Panc1 (cell line): ENCODE measurements around the gene GREM1. TPM values are rescaled to one million over a fixed set of nuclear protein-coding genes. Genes with fewer than 3 reads are reported as not detected.
A peak's percentile ranks its signal among the peaks of the same experiment; 100 is the strongest.

Source experiments
- ATAC-seq: fragments of 200-7000 bp; cut with Tn5 transposase; 2 replicates; pipeline ENCODE4 v1.9.1; 2020; ENCODE audit warnings: mild to moderate bottlenecking, moderate library complexity
- BruUV-seq: library from RNA; stranded (reverse); fragments of 400-500 nt; replicated peaks from 2 replicates; lab custom pipeline; 2021; lab: Mats Ljungman, UMichigan
- CTCF ChIA-PET: fragments of 300-600 bp; sonication (Branson Sonifier 250); formaldehyde crosslinking; loops from one replicate; lab custom pipeline; 2022; ENCODE audit warnings: antibody characterized with exemption; lab: Charles Lee
- POLR2A ChIA-PET: fragments of 300-600 bp; sonication (Branson Sonifier 250); formaldehyde crosslinking; loops from one replicate; lab custom pipeline; 2022; ENCODE audit warnings: antibody characterized with exemption; lab: Charles Lee
- DNase-seq: peaks from one replicate; pipeline ENCODE4 v3.0.0-alpha.2; 2010; ENCODE audit warnings: low read depth, low spot score
- H3K27ac ChIP-seq: 2 replicates; pipeline ENCODE4 v1.5.1; 2011; ENCODE audit warnings: mild to moderate bottlenecking, low read length, inconsistent platforms
- H3K27me3 ChIP-seq: fragments of 200-500 bp; sonication (Bioruptor generic); 2 replicates; pipeline ENCODE4 v1.6.0; 2014; ENCODE audit warnings: low read length, inconsistent platforms; ENCODE audit not compliant: control insufficient read depth, insufficient read depth
- H3K36me3 ChIP-seq: fragments of 200-500 bp; sonication (Bioruptor generic); 2 replicates; pipeline ENCODE4 v1.5.1; 2014; ENCODE audit warnings: inconsistent platforms, mild to moderate bottlenecking, low read length, moderate library complexity; ENCODE audit not compliant: control insufficient read depth, insufficient read depth
- H3K4me1 ChIP-seq: 2 replicates; pipeline ENCODE4 v1.5.1; 2011; ENCODE audit warnings: inconsistent platforms, mild to moderate bottlenecking, low read length, moderate library complexity; ENCODE audit not compliant: control insufficient read depth, insufficient read depth
- H3K4me3 ChIP-seq, 2 experiments: 2 replicates each; pipeline ENCODE4 v1.5.1; 2011 to 2012; ENCODE audit warnings: low read depth in 2 of 2, low read length in 2 of 2, mild to moderate bottlenecking in 2 of 2, inconsistent platforms in 1 of 2, moderate library complexity in 1 of 2
- H3K9me3 ChIP-seq: fragments of 200-500 bp; sonication (Bioruptor generic); 2 replicates; pipeline ENCODE4 v1.5.1; 2014; ENCODE audit warnings: low read depth, mild to moderate bottlenecking, inconsistent platforms, low read length, moderate library complexity; ENCODE audit not compliant: control insufficient read depth, insufficient read depth
- CTCF ChIP-seq: fragments of 450-650 bp; IDR thresholded peaks from 2 replicates; pipeline ENCODE4 v1.5.1; 2017; ENCODE audit warnings: mild to moderate bottlenecking
- POLR2AphosphoS5 ChIP-seq: IDR thresholded peaks from 2 replicates; pipeline ENCODE4 v1.6.1; 2012; ENCODE audit warnings: mild to moderate bottlenecking, low read depth, low read length, moderate library complexity
- REST ChIP-seq, 2 experiments: IDR thresholded peaks; 2 replicates each; pipeline ENCODE4 v1.6.1; 2011 to 2012; ENCODE audit warnings: low read depth in 2 of 2, control low read depth in 1 of 2, low read length in 1 of 2, mild to moderate bottlenecking in 1 of 2, moderate library complexity in 1 of 2; ENCODE audit not compliant: insufficient read depth in 1 of 2
- SIN3A ChIP-seq: IDR thresholded peaks from 2 replicates; pipeline ENCODE4 v1.6.1; 2012; ENCODE audit warnings: low read depth, mild to moderate bottlenecking, low read length, moderate library complexity, borderline replicate concordance; ENCODE audit not compliant: insufficient read depth
- TCF7L2 ChIP-seq: IDR thresholded peaks from 2 replicates; pipeline ENCODE4 v1.6.1; 2011; ENCODE audit warnings: mild to moderate bottlenecking, low read depth, low read length, inconsistent platforms
- in situ Hi-C: cut with HindIII; loops from 2 replicates; pipeline ENCODE4 v1.10.0; 2016; ENCODE audit warnings: low sequenced_read_pairs, low pct_unique_long_range_greater_than_20kb
- intact Hi-C: fragments of 100-400 bp; cut with micrococcal nuclease; formaldehyde crosslinking; loops from one replicate; pipeline ENCODE4 v1.10.0; 2022; ENCODE audit not compliant: unreplicated experiment
- total RNA-seq: library from RNA; stranded (reverse); gene quantifications from one replicate; pipeline ENCODE4 v1.2.1, GENCODE V29; 2021; ENCODE audit not compliant: unreplicated experiment

GREM1 gene
- total RNA-seq, 1 experiment from 2014 or later: 0.41 TPM

- no peak overlapping the region for H3K27ac ChIP-seq
- no peaks in the 10 kb centered on the region for H3K9me3 ChIP-seq
- H3K4me1 ChIP-seq: no peaks in the 10 kb centered on the region
- POLR2A ChIA-PET: no interaction called here
- ATAC-seq (no peak), DNase-seq (no peak)
- no peaks in the 10 kb centered on the region for H3K36me3 ChIP-seq
- in situ Hi-C loops: no loop called here
- no TSS peak for BruUV-seq
- TF ChIP-seq CTCF (no peak), SIN3A (no peak), POLR2AphosphoS5 (no peak), TCF7L2 (no peak), REST (IDR thresholded peaks at IDR 0.05; ENCODE audit: insufficient read depth in 1 of 2, low read depth in 2 of 2, low read length in 1 of 2) (no peak)
- H3K27me3 ChIP-seq: no peaks in the 10 kb centered on the region
- CTCF ChIA-PET: no interaction called here
- intact Hi-C loops: no loop called here
- H3K4me3 ChIP-seq: no peak overlapping the region
Measured at GRCh38 chr15:32687556-32687955, 30.2 kb upstream of the GREM1 start.

- in situ Hi-C loops: no loop called here
- no peak overlapping the region for H3K27ac ChIP-seq
- no peaks in the 10 kb centered on the region for H3K36me3 ChIP-seq
- DNase-seq (peak; percentile 28), ATAC-seq (no peak)
- CTCF ChIA-PET: no interaction called here
- no peaks in the 10 kb centered on the region for H3K27me3 ChIP-seq
- POLR2A ChIA-PET: no interaction called here
- TF ChIP-seq TCF7L2: no peak
- intact Hi-C loops: no loop called here
- H3K4me1 ChIP-seq: no peaks in the 10 kb centered on the region
- BruUV-seq: no TSS peak
- no peaks in the 10 kb centered on the region for H3K9me3 ChIP-seq
- no peak overlapping the region for H3K4me3 ChIP-seq
Measured at GRCh38 chr15:32688151-32688639, 29.6 kb upstream of the GREM1 start.

DNA sequence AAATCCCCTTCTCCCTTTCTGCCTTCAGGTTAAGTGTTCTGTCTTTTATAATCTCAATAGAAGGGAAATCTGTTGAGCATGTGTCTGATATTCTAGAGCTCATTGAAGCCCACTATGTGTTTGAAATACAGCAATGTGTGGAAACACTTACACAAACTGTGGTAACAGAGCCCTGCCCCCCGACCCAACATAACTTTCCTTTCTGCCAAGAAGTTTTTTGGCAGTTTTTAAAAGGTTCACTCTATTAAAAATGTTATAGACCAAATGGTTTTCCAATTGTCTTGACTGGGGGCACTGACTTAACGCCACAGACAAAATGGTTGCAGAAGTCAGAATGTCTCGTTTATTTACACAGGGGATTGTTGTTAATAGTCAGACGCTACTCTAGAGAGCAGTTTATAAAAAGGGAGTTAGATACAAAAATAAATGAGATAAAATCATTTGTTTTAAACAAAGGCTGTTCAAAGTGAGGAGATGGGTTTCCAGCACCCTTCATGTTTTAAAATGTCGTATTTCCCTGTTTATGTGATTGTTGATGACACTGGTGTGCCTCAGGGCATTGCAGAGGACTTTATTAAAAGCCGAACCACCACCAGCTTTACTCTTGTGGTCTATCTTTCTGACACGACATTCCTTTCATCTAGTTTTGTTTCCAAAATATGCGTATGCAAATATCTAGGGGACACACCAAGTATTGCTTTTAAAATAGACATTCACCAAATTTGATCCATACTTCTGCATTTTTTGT, 26.7 kb upstream of the GREM1 start:
- intact Hi-C loops: no loop called here
- Histone ChIP-seq H3K27ac (no peak overlapping the region), H3K27me3 (no peaks in the 10 kb centered on the region), H3K4me1 (no peaks in the 10 kb centered on the region), H3K4me3 (no peak overlapping the region), H3K36me3 (no peaks in the 10 kb centered on the region), H3K9me3 (no peaks in the 10 kb centered on the region)
- ATAC-seq: no peak
- no peak for DNase-seq
- CTCF ChIA-PET: no interaction called here
- in situ Hi-C loops: no loop called here
- TF ChIP-seq REST (IDR thresholded peaks at IDR 0.05; ENCODE audit: insufficient read depth in 1 of 2, low read depth in 2 of 2, low read length in 1 of 2): no peak
- no peak for TF ChIP-seq POLR2AphosphoS5
- no peak for TF ChIP-seq CTCF
- TF ChIP-seq TCF7L2: no peak
- no peak for TF ChIP-seq SIN3A
- no TSS peak for BruUV-seq
- POLR2A ChIA-PET: interaction anchor here (0.6 kb wide), 1 partner anchor 505 kb away, joined by 12 read pairs; no protein-coding TSS in a partner anchor
